Measurements from ENCODE around the gene MARCHF3.
A peak's percentile ranks its signal among the peaks of the same experiment; 100 is the strongest.

Gene MARCHF3

DNA sequence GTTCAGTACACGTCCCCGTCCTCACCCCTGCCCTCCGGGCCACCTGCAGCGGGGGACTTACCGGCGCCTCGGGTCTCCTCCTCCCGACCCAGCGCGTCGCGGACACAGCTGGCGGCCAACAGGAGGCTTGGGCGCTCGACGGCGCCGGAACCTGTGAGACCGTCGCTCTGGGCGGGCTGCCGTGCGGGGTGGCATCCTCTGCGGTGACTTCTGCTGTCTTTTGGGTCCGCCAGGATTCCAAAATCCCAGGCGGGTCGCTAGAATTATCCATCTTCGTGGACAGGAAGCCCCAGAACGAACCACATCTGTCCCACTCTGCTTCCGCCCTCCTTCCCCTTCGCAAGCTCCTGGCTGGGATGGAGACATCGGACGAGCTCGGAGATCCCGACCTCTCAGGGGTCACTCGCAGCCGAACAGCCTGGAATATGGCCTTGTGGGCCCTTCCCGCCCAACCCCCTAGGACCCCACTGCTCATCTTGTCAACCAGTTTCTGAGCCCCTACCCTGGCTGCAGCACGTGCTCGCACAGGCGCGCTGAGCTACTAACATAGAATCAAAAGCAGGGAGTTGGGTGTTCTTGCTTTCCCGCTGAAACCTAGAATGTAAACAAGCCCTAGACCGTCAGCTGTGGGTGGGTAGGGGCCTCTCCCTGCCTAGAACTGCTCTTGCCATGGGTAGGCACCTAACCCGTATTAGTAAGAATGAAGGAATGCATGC, 947 bp upstream of the MARCHF3 start:
- DNase-seq (ENCODE audit: extremely low read depth, low read depth): no peak
- TF ChIP-seq, protein P1, sequence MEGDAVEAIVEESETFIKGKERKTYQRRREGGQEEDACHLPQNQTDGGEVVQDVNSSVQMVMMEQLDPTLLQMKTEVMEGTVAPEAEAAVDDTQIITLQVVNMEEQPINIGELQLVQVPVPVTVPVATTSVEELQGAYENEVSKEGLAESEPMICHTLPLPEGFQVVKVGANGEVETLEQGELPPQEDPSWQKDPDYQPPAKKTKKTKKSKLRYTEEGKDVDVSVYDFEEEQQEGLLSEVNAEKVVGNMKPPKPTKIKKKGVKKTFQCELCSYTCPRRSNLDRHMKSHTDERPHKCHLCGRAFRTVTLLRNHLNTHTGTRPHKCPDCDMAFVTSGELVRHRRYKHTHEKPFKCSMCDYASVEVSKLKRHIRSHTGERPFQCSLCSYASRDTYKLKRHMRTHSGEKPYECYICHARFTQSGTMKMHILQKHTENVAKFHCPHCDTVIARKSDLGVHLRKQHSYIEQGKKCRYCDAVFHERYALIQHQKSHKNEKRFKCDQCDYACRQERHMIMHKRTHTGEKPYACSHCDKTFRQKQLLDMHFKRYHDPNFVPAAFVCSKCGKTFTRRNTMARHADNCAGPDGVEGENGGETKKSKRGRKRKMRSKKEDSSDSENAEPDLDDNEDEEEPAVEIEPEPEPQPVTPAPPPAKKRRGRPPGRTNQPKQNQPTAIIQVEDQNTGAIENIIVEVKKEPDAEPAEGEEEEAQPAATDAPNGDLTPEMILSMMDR (IDR thresholded peaks at IDR 0.05; ENCODE audit: low read depth, low read length, missing control alignments): no peak
- peak overlapping the region; percentile 73 for H3K4me3 ChIP-seq (replicated peaks; ENCODE audit: low read depth, low read length)

DNA sequence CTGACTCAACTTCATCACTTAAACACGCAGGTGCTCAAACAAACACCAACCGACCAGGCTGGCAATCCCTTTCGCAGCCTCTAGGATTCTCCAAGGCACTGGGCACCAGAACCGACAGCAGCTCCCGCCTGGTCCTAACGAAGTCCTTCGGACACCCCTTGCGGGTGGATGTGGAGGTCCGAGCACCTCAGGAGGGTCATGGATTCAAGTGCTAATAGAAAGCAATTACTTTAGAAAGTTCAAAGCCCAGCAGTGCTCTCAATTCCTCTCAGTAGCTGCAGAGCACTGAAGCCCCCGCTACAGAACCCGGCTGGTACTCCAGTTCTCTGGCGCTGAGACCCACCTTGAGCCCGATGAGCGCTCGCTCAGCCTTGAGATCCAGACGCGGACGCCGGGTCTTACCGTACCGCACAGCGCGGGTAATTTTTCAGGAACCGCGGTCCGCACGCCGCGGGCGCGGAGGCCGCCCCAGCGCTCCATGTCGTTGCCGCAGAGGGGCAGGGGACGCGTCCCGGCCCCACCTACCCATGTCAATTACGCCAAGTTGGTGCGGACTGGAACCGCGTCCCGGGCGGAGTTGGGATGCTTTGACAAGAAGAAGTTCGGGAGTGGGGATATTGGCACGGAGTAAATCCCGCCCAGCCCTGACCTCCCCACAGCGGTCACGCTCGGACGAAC, 638 bp downstream of the MARCHF3 start:
- TF ChIP-seq, protein P1 (IDR thresholded peaks at IDR 0.05; ENCODE audit: low read depth, low read length, missing control alignments): peak; percentile 21
- no peak for DNase-seq (ENCODE audit: extremely low read depth, low read depth)
- H3K4me3 ChIP-seq (replicated peaks; ENCODE audit: low read depth, low read length): peak overlapping the region; percentile 73

DNA sequence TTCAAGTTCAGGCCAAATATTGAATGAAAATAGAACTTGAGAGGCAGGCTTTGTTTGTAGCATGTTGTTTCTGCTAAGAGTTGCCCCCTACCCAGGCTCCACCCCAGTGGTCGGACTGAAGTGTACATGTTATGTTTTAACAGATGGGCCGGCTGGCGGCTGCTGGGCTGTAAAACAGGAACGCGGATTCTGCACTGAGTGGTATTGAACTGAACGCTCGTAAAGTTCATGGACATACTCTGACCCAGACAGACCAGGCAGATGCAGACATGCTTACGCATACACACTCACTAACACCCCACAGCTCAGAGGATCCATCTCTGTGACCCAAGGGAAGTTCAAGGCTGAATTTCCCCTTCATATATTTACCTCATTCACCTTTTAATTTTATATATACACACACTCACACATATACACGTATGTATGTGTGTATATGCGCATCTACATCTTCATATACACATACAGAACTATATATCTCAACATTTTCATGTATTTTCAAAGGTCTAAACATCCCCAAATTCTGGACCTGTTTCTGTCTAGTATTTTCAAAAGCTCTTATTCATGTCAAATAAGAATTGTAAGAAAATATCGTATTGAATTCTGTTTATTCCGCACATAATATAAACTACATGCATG, 1.4 kb downstream of the MARCHF3 start:
- DNase-seq (ENCODE audit: extremely low read depth, low read depth): no peak
- H3K4me3 ChIP-seq (replicated peaks; ENCODE audit: low read depth, low read length): peak overlapping the region; percentile 73
- TF ChIP-seq, protein P1 (IDR thresholded peaks at IDR 0.05; ENCODE audit: low read depth, low read length, missing control alignments): no peak

DNA sequence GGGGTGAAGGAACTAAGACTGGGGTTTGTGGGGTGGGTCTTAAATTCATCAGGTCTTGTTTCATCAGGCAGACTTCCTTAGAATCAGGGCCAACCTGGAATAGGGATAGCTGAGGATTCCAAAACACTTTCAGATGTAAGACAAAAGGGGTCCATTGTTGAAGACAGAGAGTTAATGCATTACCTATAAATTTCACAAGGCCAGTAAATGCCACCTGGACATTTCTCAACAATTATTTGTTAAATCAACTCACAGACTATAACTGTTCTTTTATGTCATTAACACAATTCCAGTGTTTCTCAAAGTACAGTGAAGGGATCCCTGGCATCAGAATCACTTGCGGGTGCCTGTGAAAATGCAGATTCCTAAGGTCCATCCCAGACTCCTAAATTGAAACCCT, 2.8 kb downstream of the MARCHF3 start:
- no peak overlapping the region for H3K4me3 ChIP-seq (replicated peaks; ENCODE audit: low read depth, low read length)
- TF ChIP-seq, protein P1 (IDR thresholded peaks at IDR 0.05; ENCODE audit: low read depth, low read length, missing control alignments): no peak
- DNase-seq (ENCODE audit: extremely low read depth, low read depth): no peak

DNA sequence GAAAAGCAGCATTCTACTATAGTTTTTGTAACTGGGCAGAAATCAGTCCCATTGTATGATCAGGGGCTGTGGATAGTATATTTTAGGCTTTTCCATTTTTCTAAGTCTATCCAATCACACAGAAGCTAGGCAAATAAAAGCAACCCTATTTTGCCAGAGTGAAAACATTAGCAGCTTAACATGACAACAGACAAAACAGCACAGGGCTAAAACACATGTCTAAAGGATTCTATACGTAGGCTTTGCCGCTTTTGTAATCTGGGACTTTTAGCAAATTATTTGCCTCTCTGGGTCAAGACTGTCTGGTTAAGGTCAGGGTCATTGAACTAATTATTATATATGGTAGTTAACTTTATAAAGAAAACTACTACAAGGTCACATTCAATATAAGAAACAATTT, 4.2 kb downstream of the MARCHF3 start:
- no peak for DNase-seq (ENCODE audit: extremely low read depth, low read depth)
- TF ChIP-seq, protein P1 (IDR thresholded peaks at IDR 0.05; ENCODE audit: low read depth, low read length, missing control alignments): no peak

DNA sequence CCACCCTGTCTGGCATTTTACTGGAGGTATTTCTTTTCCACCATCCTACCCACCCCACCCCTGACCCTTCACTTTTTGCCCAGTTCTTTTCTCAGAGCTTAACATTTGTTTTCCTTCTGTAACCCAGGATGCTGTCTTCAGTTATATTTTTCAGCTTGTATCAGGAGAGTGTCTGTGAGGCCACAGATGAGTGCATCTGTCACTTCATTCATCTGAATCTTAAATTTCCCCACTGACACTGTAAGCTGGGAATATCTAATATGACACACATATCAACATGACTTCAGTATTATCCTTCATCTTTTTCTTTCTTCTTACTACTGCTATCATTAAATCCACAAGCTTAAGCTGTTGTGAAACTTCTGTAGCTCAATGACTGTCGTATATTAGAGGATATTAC, 4.9 kb downstream of the MARCHF3 start:
- no peak overlapping the region for H3K4me3 ChIP-seq (replicated peaks; ENCODE audit: low read depth, low read length)
- no peak for DNase-seq (ENCODE audit: extremely low read depth, low read depth)
- TF ChIP-seq, protein P1 (IDR thresholded peaks at IDR 0.05; ENCODE audit: low read depth, low read length, missing control alignments): no peak

More for the DNA sequence above, 4.2 kb downstream of the MARCHF3 start:
- no peak overlapping the region for H3K4me3 ChIP-seq (replicated peaks; ENCODE audit: low read depth, low read length)

Measured in HFF-Myc (cell line).